Measurements from ENCODE around the gene GJC2.

Gene GJC2

DNA sequence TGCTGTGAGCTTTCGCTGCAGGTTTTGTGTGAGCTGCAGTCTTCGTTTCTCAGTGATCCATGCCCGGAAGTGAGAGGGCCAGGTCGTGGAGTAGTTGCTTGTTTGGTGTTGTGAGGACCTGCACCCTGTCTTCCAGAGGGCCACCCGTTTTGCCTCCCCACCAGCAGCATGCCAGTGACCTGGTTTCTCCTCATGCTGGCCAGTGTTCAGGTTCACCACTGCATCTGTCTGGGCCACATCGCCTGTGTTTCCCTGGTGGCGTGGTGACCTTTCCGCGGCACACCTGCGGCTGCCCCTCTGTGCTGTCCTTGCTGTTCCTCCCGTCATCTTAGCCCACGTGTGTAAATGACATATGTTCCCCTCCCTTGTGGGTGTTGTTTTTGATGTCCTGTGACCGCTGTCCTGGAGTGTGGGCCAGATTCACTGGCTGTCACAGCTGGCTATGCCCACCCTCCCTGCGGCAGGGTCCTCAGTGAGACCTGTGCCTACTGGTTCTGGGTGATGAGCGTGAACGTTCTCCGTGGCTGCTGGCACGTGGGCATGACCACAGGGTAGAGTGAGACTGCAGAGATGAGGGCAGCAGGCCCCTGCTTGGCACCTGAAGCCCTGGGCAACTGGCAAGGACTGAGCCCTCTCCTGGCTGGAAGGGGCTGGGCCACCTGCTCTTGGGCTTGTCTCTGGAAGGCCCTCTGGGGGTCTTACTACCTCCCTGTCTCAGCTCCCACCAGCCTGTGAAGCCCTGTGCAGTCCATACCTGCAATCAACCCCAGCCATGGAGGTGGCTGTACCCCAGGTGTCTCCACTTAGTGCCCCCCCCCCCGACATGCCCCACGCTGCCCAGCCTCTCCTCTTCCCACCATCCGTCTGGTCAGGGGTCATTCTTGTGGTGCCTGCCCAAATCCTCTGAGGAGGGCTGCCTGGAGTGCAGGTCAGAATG is 23.1 kb downstream of the GJC2 start:
- TF ChIP-seq EP300 (IDR thresholded peaks at IDR 0.05; ENCODE audit: borderline replicate concordance): no peak
- no peak for TF ChIP-seq CREB1 (IDR thresholded peaks at IDR 0.05; ENCODE audit: low read depth)
- TF ChIP-seq TAF1 (IDR thresholded peaks at IDR 0.05; ENCODE audit: low read depth): no peak
- TF ChIP-seq TEAD4 (IDR thresholded peaks at IDR 0.05): no peak
- no peak for TF ChIP-seq TCF12 (IDR thresholded peaks at IDR 0.05; ENCODE audit: low read depth)
- no peak for TF ChIP-seq YY1 (IDR thresholded peaks at IDR 0.05; ENCODE audit: low read depth)
- TF ChIP-seq FOXM1 (IDR thresholded peaks at IDR 0.05; ENCODE audit: borderline replicate concordance, low read depth): no peak
- TF ChIP-seq EGR1 (IDR thresholded peaks at IDR 0.05): no peak
- TF ChIP-seq NFIC (IDR thresholded peaks at IDR 0.05): no peak
- TF ChIP-seq, protein P1, sequence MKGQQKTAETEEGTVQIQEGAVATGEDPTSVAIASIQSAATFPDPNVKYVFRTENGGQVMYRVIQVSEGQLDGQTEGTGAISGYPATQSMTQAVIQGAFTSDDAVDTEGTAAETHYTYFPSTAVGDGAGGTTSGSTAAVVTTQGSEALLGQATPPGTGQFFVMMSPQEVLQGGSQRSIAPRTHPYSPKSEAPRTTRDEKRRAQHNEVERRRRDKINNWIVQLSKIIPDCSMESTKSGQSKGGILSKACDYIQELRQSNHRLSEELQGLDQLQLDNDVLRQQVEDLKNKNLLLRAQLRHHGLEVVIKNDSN (IDR thresholded peaks at IDR 0.05): no peak
- TF ChIP-seq ZBTB7A (IDR thresholded peaks at IDR 0.05; ENCODE audit: low read depth): no peak
- TF ChIP-seq REST (IDR thresholded peaks at IDR 0.05; ENCODE audit: low read depth): no peak
- TF ChIP-seq RAD21 (IDR thresholded peaks at IDR 0.05; ENCODE audit: low read depth): no peak

GRCh38 chr1:228174482-228175315 is 25.0 kb downstream of the GJC2 start:
- no peak for TF ChIP-seq RAD21 (IDR thresholded peaks at IDR 0.05; ENCODE audit: low read depth)
- 0 out of 2 replicates have a peak, but pooled peaks have one; percentile 11 for TF ChIP-seq EGR1 (IDR thresholded peaks at IDR 0.05)
- TF ChIP-seq YY1 (IDR thresholded peaks at IDR 0.05; ENCODE audit: low read depth): no peak
- TF ChIP-seq, protein P2, sequence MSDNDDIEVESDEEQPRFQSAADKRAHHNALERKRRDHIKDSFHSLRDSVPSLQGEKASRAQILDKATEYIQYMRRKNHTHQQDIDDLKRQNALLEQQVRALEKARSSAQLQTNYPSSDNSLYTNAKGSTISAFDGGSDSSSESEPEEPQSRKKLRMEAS (IDR thresholded peaks at IDR 0.05): peak; percentile 57
- TF ChIP-seq CEBPB (IDR thresholded peaks at IDR 0.05): no peak
- TF ChIP-seq REST (IDR thresholded peaks at IDR 0.05; ENCODE audit: low read depth): no peak
- no peak for TF ChIP-seq ZBTB7A (IDR thresholded peaks at IDR 0.05; ENCODE audit: low read depth)
- TF ChIP-seq, protein P1 (IDR thresholded peaks at IDR 0.05): no peak
- no peak for TF ChIP-seq TEAD4 (IDR thresholded peaks at IDR 0.05)
- TF ChIP-seq TAF1 (IDR thresholded peaks at IDR 0.05; ENCODE audit: low read depth): no peak
- TF ChIP-seq TCF12 (IDR thresholded peaks at IDR 0.05; ENCODE audit: low read depth): no peak
- TF ChIP-seq EP300 (IDR thresholded peaks at IDR 0.05; ENCODE audit: borderline replicate concordance): no peak
- TF ChIP-seq CREB1 (IDR thresholded peaks at IDR 0.05; ENCODE audit: low read depth): no peak
- TF ChIP-seq NFIC (IDR thresholded peaks at IDR 0.05): no peak

- TF ChIP-seq TAF1 (IDR thresholded peaks at IDR 0.05; ENCODE audit: low read depth): no peak
- no peak for TF ChIP-seq CREB1 (IDR thresholded peaks at IDR 0.05; ENCODE audit: low read depth)
- TF ChIP-seq REST (IDR thresholded peaks at IDR 0.05; ENCODE audit: low read depth): no peak
- TF ChIP-seq, protein P1 (IDR thresholded peaks at IDR 0.05): no peak
- TF ChIP-seq ZBTB7A (IDR thresholded peaks at IDR 0.05; ENCODE audit: low read depth): no peak
- TF ChIP-seq EGR1 (IDR thresholded peaks at IDR 0.05): no peak
- no peak for TF ChIP-seq RAD21 (IDR thresholded peaks at IDR 0.05; ENCODE audit: low read depth)
- TF ChIP-seq CEBPB (IDR thresholded peaks at IDR 0.05): no peak
- TF ChIP-seq, protein P2 (IDR thresholded peaks at IDR 0.05): no peak
- TF ChIP-seq EP300 (IDR thresholded peaks at IDR 0.05; ENCODE audit: borderline replicate concordance): no peak
- no peak for TF ChIP-seq NFIC (IDR thresholded peaks at IDR 0.05)
- no peak for TF ChIP-seq FOXM1 (IDR thresholded peaks at IDR 0.05; ENCODE audit: borderline replicate concordance, low read depth)
- TF ChIP-seq TEAD4 (IDR thresholded peaks at IDR 0.05): no peak
- no peak for TF ChIP-seq YY1 (IDR thresholded peaks at IDR 0.05; ENCODE audit: low read depth)
- no peak for TF ChIP-seq TCF12 (IDR thresholded peaks at IDR 0.05; ENCODE audit: low read depth)
Observed at GRCh38 chr1:228175316-228176023, 25.7 kb downstream of the GJC2 start.
